ENCODE measurements around the gene NOTUM.

Gene NOTUM

DNA sequence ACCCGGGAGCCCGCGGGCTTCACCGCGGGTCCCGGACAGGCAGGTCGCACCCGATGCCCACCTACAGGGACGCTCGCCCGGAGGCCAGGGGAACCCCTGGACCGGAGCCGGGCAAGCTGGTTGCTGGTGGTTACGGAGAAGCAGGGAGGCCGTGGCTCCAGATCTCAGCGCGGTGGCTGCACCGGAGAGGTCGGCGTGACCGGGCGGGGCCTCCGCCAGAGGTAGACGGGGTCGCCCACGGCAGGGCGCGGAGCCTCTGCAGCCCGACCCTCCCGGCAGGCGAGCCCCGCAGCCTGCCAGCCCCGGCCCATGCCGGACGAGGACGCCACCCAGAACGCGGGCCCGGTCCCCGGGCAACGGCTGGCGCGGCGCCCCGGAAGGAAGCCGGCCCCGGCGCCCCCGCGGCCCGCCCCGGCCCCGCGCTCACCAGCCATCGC is 50.1 kb downstream of the NOTUM start:
- peak overlapping the region; percentile 83 for H3K27ac ChIP-seq
- TF ChIP-seq ZFX (IDR thresholded peaks at IDR 0.05; ENCODE audit: borderline replicate concordance): no peak
- TF ChIP-seq, protein P1, sequence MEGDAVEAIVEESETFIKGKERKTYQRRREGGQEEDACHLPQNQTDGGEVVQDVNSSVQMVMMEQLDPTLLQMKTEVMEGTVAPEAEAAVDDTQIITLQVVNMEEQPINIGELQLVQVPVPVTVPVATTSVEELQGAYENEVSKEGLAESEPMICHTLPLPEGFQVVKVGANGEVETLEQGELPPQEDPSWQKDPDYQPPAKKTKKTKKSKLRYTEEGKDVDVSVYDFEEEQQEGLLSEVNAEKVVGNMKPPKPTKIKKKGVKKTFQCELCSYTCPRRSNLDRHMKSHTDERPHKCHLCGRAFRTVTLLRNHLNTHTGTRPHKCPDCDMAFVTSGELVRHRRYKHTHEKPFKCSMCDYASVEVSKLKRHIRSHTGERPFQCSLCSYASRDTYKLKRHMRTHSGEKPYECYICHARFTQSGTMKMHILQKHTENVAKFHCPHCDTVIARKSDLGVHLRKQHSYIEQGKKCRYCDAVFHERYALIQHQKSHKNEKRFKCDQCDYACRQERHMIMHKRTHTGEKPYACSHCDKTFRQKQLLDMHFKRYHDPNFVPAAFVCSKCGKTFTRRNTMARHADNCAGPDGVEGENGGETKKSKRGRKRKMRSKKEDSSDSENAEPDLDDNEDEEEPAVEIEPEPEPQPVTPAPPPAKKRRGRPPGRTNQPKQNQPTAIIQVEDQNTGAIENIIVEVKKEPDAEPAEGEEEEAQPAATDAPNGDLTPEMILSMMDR (IDR thresholded peaks at IDR 0.05): no peak

DNA sequence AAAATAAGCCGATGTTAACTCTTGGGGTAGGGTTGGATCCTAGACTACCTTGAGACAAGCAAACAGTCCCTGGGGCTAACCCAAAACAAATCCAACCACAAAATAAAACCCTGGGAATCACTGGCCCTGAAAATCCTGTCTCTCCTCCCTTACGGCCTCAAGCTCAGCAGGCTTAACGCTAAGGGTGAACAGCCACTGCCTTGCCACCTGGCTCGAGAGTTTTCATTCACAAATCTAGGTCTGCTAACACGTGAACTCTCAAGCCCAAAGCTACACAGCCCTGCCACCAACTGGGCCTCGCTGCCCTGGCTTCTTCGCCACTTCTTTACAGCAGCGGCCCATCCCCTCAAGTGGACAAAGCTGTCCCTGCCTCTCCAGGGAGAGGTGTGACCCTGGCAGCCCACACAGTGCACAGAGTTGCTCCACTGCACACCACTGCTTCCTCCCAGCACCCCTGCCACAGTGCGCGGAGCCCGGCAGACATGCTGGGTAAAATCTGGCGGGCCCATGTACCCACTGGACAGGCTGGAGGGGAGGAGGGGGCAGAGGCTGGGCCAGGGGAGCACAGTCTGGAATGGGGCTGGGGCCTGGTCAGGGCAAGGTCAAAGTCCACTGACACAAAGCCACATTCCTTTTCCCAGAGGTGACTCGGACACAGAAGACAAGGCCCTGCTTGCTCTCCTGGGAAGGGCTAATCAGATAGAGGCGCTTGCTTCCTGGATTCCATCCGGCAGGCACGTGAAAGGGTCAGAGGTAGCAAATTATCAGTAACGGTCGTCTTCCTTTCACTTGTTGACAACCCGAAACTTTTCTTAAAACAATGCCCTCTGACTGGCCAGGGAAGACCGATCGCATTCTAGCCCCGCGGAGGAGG is 50.8 kb downstream of the NOTUM start:
- H3K27ac ChIP-seq: peak overlapping the region; percentile 83
- TF ChIP-seq, protein P1 (IDR thresholded peaks at IDR 0.05): no peak
- no peak for TF ChIP-seq ZFX (IDR thresholded peaks at IDR 0.05; ENCODE audit: borderline replicate concordance)

DNA sequence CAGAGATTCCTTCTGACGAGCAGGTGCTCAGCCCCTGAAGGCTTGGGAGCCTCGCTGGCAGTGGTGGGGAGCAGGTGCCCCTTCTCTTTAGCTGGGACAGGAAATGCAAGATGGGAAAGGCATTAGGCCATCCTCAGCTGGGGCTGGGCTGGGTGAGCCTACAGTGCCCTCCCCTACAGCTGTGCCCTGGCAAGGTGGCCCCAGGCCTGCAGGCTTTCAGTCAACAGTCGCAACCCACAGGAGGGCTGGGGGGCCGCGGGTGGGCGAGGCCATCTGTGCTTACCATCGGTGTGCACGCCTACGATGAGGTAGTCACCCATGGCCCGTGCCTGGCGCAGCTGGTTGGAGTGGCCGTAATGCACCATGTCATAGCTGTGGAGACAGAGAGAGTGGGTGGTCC is 51.8 kb downstream of the NOTUM start:
- no peak for TF ChIP-seq ZFX (IDR thresholded peaks at IDR 0.05; ENCODE audit: borderline replicate concordance)
- TF ChIP-seq, protein P1 (IDR thresholded peaks at IDR 0.05): no peak
- peak overlapping the region; percentile 83; the same call in 1 of the 2 replicates for H3K27ac ChIP-seq

DNA sequence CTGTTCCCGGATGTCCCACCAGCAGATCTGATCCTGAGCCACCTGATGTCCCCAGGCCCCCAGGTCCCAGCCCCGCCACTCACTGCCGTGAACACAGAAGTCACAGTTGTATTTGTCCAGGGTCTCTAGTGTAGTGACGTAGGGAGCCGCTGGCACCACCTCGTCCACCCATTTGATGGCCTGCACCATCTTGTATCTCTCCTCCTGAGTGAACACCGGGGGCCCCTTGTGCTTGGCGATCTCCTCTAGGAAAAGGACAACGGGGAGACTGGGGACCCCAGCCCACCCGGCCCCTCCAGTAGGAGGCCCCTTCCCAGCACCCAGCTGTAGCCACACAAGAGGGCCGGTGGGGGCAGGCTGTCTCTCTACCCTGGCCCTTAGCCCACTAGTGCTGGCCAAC is 52.2 kb downstream of the NOTUM start:
- no peak for TF ChIP-seq ZFX (IDR thresholded peaks at IDR 0.05; ENCODE audit: borderline replicate concordance)
- TF ChIP-seq, protein P1 (IDR thresholded peaks at IDR 0.05): no peak
- H3K27ac ChIP-seq: no peak overlapping the region

DNA sequence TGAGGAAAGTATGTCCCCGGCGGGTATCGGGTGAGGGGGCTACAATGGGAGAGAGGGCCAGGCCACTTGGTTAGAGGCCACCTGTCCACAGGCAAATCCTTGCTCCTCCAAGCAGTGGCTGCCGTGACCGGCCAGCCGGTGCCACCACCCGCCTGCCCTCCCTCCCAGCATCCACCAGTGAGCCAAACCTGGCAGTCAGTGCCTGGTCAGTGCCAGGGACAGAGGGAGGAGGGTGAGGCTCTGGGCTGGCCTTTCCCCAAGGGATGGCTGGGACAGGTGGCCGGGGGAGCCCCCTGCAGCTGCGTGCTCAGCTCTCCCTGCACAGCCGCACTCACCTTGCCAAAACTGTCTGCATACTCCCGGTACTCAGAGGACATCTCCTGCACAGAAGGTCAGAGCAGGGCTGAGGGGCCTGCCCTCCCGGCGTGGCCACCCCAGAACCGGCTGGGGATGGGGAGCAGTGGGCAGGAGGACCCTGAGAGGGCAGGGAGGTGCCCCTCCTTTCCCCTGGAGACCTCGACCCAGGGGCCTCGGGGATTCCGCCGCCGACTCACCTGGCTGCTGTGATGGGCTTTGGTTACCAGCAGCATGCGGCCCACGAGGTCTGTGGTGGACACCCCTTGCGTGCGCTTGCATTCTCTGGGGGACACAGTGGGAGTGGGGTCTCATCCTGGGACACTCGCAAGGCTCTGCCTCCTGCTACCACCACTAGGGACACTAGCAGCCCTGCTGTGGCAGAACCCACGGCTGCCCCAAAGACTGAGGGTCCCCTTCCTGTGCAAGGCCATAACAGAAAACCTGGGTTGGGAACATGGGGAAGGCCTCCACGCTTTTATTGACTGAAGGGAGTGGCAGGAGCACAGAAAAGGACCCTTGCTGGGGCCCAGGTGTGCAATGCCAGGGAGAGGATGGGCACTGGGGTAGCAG is 53.5 kb downstream of the NOTUM start:
- H3K27ac ChIP-seq: no peak overlapping the region
- TF ChIP-seq, protein P1 (IDR thresholded peaks at IDR 0.05): no peak
- TF ChIP-seq ZFX (IDR thresholded peaks at IDR 0.05; ENCODE audit: borderline replicate concordance): no peak

DNA sequence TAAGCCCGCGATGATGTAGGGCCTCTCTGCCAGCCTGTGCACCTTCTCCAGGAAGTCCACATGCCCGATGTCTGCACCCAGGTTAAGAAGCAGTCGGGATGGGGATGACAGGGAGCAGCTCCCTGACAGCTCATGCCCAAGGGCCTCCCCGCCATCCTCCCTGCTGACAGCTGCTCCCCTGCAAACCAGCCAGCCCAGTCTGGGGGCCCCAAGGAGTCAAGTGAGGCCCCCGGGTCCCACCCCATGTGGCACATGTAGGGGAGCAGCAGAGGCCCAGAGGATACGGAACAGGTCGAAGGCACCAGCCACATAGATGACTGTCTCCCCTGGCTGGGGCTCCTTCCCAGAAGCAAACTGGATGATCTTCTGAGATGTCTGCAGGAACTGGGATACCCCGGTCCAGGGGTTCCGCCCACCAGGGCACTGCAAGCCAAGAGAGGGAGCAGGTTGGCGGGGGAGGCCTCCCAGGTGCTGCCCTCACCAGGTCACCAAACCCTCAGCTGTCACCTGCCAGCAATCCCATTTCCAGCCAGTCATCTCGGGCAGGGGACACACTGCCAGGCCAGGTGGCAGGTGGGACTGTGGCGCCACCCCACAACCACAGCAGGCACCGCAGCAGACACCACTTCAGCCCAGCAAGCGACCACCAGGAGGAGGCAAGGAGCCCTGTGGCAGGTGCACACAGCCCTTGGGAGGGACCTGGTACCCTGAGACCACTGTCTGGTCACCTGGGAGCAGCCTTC is 54.3 kb downstream of the NOTUM start:
- TF ChIP-seq, protein P1 (IDR thresholded peaks at IDR 0.05): no peak
- no peak for TF ChIP-seq ZFX (IDR thresholded peaks at IDR 0.05; ENCODE audit: borderline replicate concordance)
- H3K27ac ChIP-seq: no peak overlapping the region

All from 22Rv1 (cell line).